Esophagus muscularis mucosa (tissue), 4 donors: ENCODE measurements around the gene GALNT7. TPM values are rescaled to one million over a fixed set of nuclear protein-coding genes. Genes with fewer than 3 reads are reported as not detected.

ENCODE experiments used
- DNase-seq: peaks from one replicate; pipeline ENCODE4 v3.0.0-alpha.2; 2017; ENCODE audit errors: extremely low spot score
- H3K27ac ChIP-seq, 4 donors: fragments of 200-600 bp; sonication (generic); replicated peaks in 1 of 4; 1 replicate in 3 of 4; 2 replicates in 1 of 4; pipeline ENCODE4 v1.5.1; 2016 to 2019; ENCODE audit warnings: mild to moderate bottlenecking in 1 of 4
- H3K27me3 ChIP-seq, 4 donors: fragments of 200-600 bp; sonication (generic); one replicate each; pipeline versions ENCODE4 v1.5.1 to v1.6.0; 2016 to 2019
- H3K36me3 ChIP-seq, 4 donors: fragments of 200-600 bp; sonication (generic); one replicate each; pipeline ENCODE4 v1.5.1; 2016 to 2019
- H3K4me1 ChIP-seq, 4 donors: fragments of 200-600 bp; sonication (generic); one replicate each; pipeline ENCODE4 v1.5.1; 2016 to 2019
- H3K4me3 ChIP-seq, 4 donors: fragments of 200-600 bp; sonication (generic); 1 replicate in 2 of 4; 2 replicates in 2 of 4; pipeline ENCODE4 v1.5.1; 2016 to 2019; ENCODE audit warnings: mild to moderate bottlenecking in 4 of 4, moderate library complexity in 1 of 4
- H3K9me3 ChIP-seq, 4 donors: fragments of 200-600 bp; sonication (generic); 1 replicate in 3 of 4; 2 replicates in 1 of 4; pipeline ENCODE4 v1.5.1; 2016 to 2019
- EP300 ChIP-seq: sonication (generic); formaldehyde crosslinking; IDR thresholded peaks from one replicate; pipeline ENCODE4 v1.6.1; 2017; ENCODE audit warnings: antibody characterized with exemption
- POLR2A ChIP-seq: fragments of 450-650 bp; IDR thresholded peaks from one replicate; pipeline ENCODE4 v1.6.1; 2017; ENCODE audit warnings: antibody characterized with exemption, moderate library complexity, mild to moderate bottlenecking, low read depth
- POLR2AphosphoS5 ChIP-seq, 2 donors: sonication (generic); formaldehyde crosslinking; IDR thresholded peaks; one replicate each; pipeline ENCODE4 v1.6.1; 2017; ENCODE audit warnings: antibody characterized with exemption in 2 of 2
- WGBS: methylation state at CpG from one replicate; pipeline ENCODE4 v1.1.5; 2018; 5-methylcytosine and 5-hydroxymethylcytosine counted together
- intact Hi-C: fragments of 100-400 bp; cut with DNase I; formaldehyde crosslinking; loops from one replicate; pipeline ENCODE4 v1.15.1; 2023
- total RNA-seq, 4 donors: library from RNA; depleted of rRNA; stranded (reverse); fragments of >200 nt; gene quantifications; one replicate each; pipeline versions ENCODE4 v1.1.0 to v1.2.1, GENCODE V29; 2016
- TF ChIP-seq, protein P1 (sequence below), 3 experiments: fragments of 200-600 bp in 2 of 3; fragments of 450-650 bp in 1 of 3; sonication (generic) in 2 of 3; IDR thresholded peaks; one replicate each; pipeline ENCODE4 v1.5.1; 2017 to 2019; ENCODE audit warnings: antibody characterized with exemption in 3 of 3, mild to moderate bottlenecking in 2 of 3, moderate library complexity in 1 of 3

GALNT7 gene
- total RNA-seq, 4 donors from 2014 or later = 9.6 to 20.2 (median 12.9) TPM

DNA sequence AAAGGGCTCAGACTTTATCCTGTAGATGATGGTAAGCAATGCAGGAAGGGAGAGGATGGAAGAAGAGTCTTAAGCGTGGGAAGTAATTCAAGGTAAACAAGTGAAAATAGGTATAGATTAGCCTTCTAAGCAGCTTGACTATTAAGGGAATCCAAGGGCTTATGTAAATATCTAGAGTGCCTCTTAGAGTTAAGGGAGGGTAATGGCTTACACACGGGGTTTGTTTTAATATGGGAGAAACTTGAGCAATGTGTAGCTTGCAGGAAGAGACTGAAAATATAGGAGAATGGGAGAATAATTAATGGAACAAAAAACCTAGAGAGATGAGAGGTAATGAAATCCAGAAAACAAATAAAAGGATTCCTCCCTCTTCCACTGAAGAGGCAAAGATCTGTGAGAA is 189.3 kb downstream of the GALNT7 start:
- intact Hi-C loops = no loop called here
- H3K4me1 ChIP-seq = no peaks in the 10 kb centered on the region
- H3K27ac ChIP-seq = no peak overlapping the region
- no peaks in the 10 kb centered on the region for H3K27me3 ChIP-seq
- no peaks in the 10 kb centered on the region for H3K36me3 ChIP-seq
- TF ChIP-seq POLR2AphosphoS5 (IDR thresholded peaks at IDR 0.05) (no peak), POLR2A (no peak)
- TF ChIP-seq, protein P1, sequence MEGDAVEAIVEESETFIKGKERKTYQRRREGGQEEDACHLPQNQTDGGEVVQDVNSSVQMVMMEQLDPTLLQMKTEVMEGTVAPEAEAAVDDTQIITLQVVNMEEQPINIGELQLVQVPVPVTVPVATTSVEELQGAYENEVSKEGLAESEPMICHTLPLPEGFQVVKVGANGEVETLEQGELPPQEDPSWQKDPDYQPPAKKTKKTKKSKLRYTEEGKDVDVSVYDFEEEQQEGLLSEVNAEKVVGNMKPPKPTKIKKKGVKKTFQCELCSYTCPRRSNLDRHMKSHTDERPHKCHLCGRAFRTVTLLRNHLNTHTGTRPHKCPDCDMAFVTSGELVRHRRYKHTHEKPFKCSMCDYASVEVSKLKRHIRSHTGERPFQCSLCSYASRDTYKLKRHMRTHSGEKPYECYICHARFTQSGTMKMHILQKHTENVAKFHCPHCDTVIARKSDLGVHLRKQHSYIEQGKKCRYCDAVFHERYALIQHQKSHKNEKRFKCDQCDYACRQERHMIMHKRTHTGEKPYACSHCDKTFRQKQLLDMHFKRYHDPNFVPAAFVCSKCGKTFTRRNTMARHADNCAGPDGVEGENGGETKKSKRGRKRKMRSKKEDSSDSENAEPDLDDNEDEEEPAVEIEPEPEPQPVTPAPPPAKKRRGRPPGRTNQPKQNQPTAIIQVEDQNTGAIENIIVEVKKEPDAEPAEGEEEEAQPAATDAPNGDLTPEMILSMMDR (IDR thresholded peaks at IDR 0.05) = no peak
- WGBS = 89% methylated on average over 2 of the region's 2 CpGs
- DNase-seq = no peak
- H3K4me3 ChIP-seq = no peak overlapping the region
- no peaks in the 10 kb centered on the region for H3K9me3 ChIP-seq

DNA sequence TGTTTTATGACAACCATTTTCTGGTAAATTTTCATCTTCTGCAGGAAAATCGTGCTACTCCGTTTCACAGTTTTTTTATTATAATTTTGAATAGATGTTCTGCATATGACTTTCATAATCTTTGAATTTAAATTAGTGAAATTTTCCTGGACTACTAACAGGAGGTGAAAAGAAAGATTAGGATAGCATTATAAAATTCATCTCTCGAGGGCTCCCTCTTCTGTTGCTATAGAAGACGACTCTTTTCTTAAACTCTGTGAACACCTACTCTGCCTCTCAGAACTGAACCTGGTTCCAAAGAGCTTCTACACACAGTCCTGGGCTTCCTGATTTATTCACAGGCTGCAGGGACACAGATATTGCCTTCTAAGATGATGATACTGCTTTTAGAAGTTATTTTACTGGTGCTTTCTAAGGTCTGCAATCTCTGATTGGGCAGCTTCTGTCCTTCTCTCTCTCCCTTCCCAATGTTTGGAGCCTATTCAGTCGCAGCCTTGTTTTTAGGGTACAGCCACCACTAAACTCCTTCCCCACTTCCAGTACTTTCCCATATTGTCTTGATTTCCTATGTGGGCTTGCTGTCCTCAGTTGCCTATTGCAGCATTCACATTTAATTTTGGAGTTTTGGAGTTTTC is 192.1 kb downstream of the GALNT7 start:
- no peak overlapping the region for H3K4me3 ChIP-seq
- H3K36me3 ChIP-seq = no peaks in the 10 kb centered on the region
- H3K27me3 ChIP-seq = no peaks in the 10 kb centered on the region
- H3K27ac ChIP-seq = no peak overlapping the region
- no peaks in the 10 kb centered on the region for H3K9me3 ChIP-seq
- DNase-seq = no peak
- 57% methylated on average over 5 of the region's 5 CpGs for WGBS
- intact Hi-C loops = no loop called here
- TF ChIP-seq POLR2A = no peak
- TF ChIP-seq, protein P1 (IDR thresholded peaks at IDR 0.05) = peak; percentile 12 to 40 (median 16)
- TF ChIP-seq POLR2AphosphoS5 (IDR thresholded peaks at IDR 0.05) = no peak
- TF ChIP-seq EP300 = no peak
- H3K4me1 ChIP-seq = peaks cover 0 to 4% (median 2%) of the 10 kb centered on the region in 4 donors

DNA sequence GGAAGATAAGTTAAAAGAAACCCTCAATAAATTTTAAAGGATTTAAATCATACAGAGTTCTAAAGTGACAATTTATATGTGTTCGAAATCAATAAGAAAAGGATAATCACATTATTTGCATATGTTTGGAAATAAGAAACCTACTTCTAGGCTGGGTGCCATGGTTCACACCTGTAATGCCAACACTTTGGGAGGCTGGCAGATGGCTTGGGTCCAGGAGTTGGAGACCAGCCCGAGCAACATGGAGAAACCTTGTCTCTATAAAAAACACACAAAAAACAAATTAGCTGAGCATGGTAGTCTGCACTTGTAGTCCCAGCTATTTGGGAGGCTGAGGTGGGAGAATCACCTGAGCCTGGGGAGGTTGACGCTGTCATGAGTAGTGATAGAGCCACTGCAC is 194.1 kb downstream of the GALNT7 start:
- H3K9me3 ChIP-seq = no peaks in the 10 kb centered on the region
- no peaks in the 10 kb centered on the region for H3K36me3 ChIP-seq
- TF ChIP-seq POLR2AphosphoS5 (IDR thresholded peaks at IDR 0.05) (no peak), POLR2A (no peak), EP300 (no peak)
- TF ChIP-seq, protein P1 (IDR thresholded peaks at IDR 0.05) = no peak
- H3K4me1 ChIP-seq = peaks cover 6 to 18% (median 14%) of the 10 kb centered on the region in 4 donors
- 94% methylated on average over 3 of the region's 3 CpGs for whole genome bisulfite sequencing
- no peak overlapping the region for H3K4me3 ChIP-seq
- intact Hi-C loops = no loop called here
- DNase-seq = no peak
- H3K27me3 ChIP-seq = no peaks in the 10 kb centered on the region
- no peak overlapping the region for H3K27ac ChIP-seq

DNA sequence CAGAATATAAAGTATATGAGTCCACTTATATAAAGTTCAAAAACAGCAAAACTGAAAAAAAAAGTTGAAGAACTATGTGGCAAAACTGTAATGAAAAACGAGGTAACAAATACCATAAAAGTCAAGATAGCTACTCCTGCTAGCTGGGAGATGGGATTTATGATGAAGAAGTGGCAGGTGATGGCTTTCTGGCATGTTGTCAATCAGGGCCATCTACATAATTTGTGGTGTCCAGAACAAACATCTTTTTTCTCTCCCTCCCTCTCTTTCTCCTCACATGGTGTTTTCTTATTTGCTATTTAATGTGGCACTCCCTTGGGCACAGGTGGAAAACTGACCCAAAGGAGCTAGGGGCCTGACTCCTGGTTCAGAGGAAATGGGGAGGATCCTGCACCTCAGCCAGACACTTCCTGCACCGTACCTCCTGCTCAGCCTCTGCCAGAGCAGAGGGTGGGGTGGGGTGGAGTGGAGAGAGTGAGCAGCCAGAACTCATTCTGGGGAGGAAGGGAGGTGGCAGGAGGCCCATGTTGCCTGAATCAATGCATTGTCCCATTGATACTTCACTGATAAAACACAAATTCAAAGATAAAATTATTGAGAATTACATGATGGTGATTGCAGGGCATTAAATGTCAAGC is 196.9 kb downstream of the GALNT7 start:
- Histone ChIP-seq H3K4me1 (peaks cover 14 to 33% (median 25%) of the 10 kb centered on the region in 4 donors), H3K9me3 (no peaks in the 10 kb centered on the region), H3K27me3 (no peaks in the 10 kb centered on the region), H3K4me3 (no peak overlapping the region), H3K36me3 (no peaks in the 10 kb centered on the region), H3K27ac (peak overlapping the region in 2 of 4 donors; percentile 17 to 23)
- TF ChIP-seq POLR2AphosphoS5 (IDR thresholded peaks at IDR 0.05) = no peak
- DNase-seq = no peak
- 47% methylated on average over 2 of the region's 2 CpGs for WGBS
- intact Hi-C loops = no loop called here

DNA sequence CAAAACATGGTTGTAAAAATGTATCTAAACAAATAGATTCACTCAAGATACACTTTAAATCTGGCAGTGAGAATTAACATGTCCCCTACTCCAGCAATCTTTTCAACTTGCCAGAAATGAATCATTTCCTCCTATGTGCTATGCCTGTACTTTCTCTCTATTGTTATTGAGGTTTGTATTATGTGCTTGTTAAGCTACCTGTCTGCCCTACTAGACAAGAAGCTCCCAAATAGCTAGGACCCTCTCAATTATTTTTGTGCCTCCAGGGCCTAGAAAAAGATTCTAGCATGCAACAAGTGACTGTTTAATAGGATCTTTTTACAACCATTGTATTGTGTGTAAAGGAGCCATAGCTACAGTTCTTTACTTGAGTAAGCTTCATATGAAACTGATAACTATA is 198.7 kb downstream of the GALNT7 start:
- no peak for DNase-seq
- TF ChIP-seq EP300 (no peak), POLR2A (no peak), POLR2AphosphoS5 (IDR thresholded peaks at IDR 0.05) (no peak)
- TF ChIP-seq, protein P1 (IDR thresholded peaks at IDR 0.05) = no peak
- Histone ChIP-seq H3K4me3 (peak overlapping the region in 2 of 4 donors; percentile 87 to 88), H3K36me3 (no peaks in the 10 kb centered on the region), H3K27me3 (no peaks in the 10 kb centered on the region), H3K4me1 (peaks cover 14 to 35% (median 25%) of the 10 kb centered on the region in 4 donors), H3K27ac (peak overlapping the region; percentile 14 to 95 (median 91)), H3K9me3 (no peaks in the 10 kb centered on the region)
- intact Hi-C loops = no loop called here
